Jurkat, Clone E6-1 (cell line): ENCODE measurements around the gene CCR9.
A peak's percentile ranks its signal among the peaks of the same experiment; 100 is the strongest.

ENCODE experiments used
- DNase-seq: peaks from one replicate; pipeline ENCODE4 v3.0.0-alpha.2; 2011; ENCODE audit warnings: low read depth, low spot score
- H3K4me3 ChIP-seq: 2 replicates; pipeline ENCODE4 v1.5.1; 2011; ENCODE audit warnings: mild to moderate bottlenecking, low read length, control low read depth, moderate library complexity

CCR9 gene

DNA sequence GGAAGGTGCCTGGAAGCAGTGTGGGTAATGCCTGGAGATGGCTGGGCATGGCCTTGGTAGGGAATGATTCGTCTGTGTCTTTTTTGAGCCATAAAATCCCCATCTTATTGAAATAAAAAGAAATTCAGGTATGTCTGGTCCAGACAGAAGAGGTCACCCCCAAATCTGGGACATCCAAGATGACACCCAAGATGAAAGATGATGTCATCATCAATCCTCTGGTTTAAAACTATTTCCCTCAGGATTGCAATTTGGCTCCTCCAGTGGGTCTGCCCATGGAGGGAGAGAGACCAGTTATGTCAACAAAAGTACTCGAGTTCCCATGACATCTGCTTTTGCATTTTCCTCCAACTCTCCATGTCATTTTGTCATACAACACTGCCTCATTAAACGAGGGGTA, 16.7 kb upstream of the CCR9 start:
- no peak overlapping the region for H3K4me3 ChIP-seq
- DNase-seq = no peak

DNA sequence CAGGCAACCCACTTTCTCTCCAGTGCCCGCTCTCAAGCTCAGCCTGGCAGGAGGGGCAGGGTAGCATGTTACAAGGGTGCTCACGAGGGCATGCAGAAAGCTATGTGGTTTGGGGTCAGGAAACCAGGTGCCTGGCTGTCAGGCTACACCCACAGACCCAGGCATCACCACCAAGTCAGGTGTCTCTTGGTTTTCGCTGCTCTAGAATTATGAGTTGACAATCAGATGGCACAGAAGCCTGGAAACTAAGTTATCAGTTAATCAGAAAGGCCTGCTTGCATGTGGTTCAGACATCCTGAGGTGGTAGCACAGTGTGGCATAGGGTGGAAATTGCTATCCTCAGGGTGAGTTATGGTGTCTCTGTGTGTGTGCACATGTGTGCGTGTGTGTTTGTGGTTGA, 16.2 kb upstream of the CCR9 start:
- DNase-seq = peak; percentile 100
- no peak overlapping the region for H3K4me3 ChIP-seq

DNA sequence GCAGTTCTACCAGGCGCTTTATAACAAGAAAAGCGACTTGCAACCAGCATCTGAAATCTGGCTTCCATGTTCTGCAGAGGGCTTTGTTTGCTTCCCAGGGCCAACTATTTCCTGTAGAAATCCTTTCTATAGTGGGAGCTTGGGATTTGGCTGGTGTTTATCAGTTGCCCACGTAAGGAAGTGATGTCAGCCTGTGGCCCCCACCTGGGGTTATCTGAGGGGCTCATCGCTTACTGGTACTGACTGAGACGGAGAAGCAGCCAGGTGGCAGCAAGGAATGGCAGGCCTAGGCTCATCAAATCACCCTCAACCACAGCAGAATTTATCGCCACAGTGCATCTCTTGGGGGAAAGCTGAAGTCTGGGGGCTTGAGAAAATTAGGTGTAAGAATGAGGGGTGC, 14.6 kb upstream of the CCR9 start:
- H3K4me3 ChIP-seq = peak overlapping the region; percentile 11
- DNase-seq = peak; percentile 85

DNA sequence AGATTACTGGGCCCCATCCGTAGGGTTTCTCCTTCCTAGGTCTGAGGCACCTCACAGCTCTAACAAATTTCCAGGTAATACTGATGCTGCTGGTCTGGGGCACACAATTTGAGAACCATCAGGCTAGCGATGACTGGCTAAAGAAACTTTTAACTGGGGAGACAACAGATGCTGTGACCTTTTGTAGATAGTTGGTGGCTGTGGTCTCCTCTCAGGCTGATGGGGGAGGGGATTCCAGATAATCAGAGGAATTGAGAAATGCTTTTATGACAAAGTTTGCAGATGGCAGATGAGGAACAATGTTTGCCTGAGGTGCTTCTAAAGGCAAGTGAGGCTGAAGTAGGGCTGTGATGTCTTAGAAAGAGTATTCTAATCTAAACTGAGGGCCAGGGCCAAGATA, 13.8 kb upstream of the CCR9 start:
- no peak overlapping the region for H3K4me3 ChIP-seq
- peak; percentile 44 for DNase-seq

DNA sequence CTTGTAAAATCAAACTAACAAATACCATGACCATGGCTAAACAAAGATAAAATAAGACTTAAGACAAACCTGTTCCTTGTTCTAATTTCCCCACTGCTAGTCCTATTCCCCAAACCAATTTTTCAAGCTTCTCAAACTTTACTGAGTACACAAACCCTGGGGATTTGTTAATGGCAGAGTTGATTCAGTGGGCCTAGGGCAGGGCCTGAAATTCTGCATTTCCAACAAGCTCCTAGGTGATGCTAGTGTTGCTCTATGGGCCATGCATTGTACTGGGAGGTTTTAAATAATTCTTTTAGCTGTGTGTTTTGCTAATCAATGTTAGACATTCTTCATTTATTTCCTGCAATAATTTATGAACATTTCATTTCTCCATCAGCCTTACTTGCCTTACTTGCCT, 13.3 kb upstream of the CCR9 start:
- H3K4me3 ChIP-seq = no peak overlapping the region
- DNase-seq = no peak

DNA sequence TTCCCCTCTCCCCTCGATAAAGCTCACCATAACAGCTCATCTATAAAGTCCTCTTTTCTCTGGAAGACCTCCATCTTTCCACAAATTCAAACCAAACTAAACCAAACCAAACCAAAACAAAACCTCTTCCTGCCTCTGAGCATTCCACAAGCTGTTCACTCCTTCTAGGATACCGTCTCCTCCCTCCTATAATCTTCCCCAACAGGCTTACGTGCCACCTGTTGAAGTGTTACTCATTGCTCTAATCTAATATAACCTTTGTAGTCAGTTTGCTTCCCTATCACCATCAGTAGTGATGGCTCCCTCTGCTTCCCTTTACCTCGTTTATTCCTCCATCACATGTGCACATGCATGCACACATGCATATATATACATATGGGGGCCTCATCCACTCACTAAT, 12.7 kb upstream of the CCR9 start:
- DNase-seq = no peak
- no peak overlapping the region for H3K4me3 ChIP-seq

DNA sequence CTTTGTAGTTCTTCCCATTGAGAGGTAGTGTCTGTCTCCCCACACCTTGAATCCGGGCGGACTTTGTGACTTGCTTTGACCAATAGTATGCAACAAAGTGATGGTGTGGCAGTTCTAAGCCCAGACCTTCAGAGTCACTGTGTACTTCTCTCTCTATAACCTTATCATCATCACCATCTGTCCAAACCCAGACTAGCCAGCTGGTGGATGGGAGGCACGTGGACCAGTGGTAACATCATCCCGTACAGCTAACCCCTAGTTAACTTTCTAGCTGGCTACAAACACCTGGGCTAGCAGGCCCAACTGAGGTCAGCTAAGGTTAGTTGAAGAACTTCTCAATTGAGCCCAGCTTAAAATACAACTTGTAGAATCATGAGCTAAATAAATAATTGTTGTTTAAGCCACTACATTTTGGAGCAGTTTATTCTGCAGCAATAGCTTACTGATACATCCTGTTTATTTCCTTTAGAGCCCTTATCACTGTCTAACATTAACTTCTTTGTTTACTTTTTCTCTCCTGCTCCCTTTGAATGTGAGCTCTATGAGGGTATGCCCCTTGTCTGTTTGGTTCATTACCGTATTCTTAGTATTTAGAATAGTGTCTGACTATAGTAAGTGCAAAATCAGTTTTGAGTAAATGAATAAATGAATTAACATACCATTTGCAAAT, 11.5 kb upstream of the CCR9 start:
- no peak overlapping the region for H3K4me3 ChIP-seq
- DNase-seq = no peak

DNA sequence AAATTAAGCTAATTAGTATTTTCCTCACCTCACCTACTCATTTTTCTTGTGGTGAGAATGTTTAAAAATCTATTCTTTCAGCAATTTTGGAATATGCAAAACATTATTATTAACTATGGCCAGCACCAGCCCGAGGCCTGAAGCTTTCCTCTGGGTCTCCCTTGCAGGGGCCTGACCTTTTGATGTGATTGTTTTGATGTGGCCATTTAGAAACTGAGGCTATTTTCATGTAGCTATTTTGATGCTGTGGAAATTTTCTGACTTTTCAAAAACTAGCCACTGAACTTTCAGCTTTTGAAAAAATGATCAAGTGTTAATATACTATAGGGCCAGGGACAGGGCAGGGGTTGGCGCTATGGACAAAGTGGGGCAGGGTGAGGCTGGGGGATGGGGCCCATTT, 8.2 kb upstream of the CCR9 start:
- DNase-seq = no peak
- no peak overlapping the region for H3K4me3 ChIP-seq

DNA sequence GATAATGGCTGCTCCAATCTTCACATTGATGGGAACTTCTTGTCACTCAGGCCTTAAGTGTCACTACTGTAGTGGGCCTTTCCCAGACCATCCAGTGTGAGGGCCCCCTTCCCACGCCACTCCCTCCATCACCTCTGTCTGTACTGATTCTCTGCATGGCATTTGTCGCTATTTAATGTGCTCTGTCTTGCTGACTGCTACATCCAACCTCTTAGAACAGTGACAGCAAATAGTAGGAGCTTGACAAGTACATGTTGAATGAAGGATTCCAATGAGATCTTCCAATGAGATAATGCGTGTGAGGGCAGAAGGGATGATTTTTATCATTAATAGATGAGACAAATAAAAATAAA, 5.6 kb upstream of the CCR9 start:
- H3K4me3 ChIP-seq = no peak overlapping the region
- no peak for DNase-seq

DNA sequence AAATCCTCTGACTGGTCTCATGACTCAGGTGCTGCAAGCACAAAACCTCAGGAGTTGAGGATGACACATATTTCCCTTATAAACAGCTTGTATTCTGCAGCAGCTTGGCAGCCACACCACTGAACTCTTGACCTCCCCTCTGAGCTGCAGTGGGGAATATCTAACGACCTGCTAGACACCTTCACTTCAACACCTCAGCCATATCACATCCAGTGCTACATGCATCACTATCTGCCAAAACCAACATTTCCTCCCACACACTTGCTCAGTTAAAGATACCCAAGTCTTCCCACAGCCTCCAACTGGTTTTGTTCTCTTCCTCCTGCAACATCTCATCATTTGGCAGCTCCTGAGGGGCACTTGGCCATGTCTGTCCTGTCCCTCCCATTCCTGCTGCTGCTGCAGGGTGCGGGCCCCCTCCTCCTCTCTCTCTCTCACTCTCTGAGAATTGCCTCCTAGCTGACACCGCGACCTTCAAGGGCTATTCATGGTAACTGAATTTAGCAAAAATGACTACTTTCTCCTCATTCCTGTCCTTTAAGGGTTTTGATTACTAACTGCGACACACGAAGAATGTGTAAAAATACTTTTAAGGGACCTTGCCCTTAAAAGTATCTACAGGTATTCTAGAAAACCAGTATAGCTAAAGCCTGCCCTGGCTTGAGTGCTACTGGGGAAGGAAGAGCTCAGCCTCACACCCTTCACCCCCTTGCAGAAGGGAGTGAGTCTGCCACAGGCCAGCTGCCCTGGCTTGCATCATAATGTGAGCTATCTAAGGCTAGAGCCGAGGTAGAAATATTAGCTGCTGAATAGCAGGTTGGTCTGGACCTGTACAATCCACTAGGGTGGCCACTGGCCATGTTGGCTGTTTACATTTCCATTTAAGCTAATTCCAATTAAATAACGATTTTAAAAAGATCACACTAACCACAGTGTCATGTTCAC, 5.0 kb upstream of the CCR9 start:
- peak; percentile 78 for DNase-seq
- H3K4me3 ChIP-seq = no peak overlapping the region

DNA sequence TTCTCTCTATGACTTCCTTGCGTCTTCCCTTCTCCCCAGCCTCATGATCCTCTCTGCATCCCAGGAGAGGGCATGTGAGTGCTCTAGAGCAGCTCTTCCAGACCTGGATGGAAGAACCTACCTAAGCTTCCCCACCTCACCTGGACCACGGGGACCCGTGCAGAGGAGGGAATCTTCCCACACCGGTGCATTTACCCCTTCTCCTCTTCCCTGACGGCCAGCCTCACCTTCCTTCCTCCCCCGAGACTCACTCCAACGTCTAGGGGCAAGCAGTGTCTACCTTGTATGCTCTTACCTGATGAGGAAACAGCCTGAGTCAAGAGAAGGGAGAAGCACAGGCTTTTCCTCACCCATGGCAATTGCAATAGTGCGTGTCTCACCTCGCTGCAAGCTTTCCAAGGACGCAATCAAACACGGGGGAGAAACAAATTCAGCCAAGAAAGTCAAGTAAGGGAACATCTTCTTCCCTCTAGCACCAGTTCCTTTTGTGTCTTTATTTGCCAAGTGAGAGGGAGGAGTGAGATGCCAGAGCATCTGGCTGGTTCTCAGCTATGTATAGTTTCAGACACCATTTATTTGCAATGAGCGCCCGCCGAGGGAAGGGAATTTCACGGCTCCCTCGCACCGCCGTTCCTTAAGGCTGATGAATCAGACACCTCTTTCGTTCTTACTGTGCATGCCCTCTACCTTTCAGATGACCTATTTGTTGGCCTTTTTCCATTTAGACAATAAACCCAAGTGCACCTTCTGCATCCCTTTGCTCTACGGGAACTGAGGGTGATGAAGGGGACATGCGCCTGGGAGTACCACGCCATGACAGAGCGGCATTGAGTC, 1.8 kb upstream of the CCR9 start:
- no peak overlapping the region for H3K4me3 ChIP-seq
- no peak for DNase-seq

DNA sequence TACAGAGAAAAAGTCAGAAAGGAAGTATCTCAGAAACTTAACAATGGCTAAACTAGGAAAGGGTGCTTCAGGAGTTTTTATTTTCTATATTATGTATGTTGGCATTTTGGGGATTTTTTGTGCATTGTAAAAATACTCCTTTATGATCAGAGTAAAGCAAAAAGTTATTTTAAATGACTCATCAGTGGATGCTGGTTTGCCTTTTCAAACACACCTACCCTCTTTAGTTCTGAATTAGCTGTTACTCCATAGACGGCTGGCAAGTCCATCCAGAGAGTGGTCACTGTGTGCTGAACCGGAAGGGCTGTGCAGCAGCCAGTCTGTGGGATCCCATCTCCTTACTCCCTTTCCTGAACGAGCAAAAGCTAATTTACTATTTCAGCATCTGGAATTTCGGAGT, 942 bp downstream of the CCR9 start:
- no peak for DNase-seq
- H3K4me3 ChIP-seq = no peak overlapping the region

DNA sequence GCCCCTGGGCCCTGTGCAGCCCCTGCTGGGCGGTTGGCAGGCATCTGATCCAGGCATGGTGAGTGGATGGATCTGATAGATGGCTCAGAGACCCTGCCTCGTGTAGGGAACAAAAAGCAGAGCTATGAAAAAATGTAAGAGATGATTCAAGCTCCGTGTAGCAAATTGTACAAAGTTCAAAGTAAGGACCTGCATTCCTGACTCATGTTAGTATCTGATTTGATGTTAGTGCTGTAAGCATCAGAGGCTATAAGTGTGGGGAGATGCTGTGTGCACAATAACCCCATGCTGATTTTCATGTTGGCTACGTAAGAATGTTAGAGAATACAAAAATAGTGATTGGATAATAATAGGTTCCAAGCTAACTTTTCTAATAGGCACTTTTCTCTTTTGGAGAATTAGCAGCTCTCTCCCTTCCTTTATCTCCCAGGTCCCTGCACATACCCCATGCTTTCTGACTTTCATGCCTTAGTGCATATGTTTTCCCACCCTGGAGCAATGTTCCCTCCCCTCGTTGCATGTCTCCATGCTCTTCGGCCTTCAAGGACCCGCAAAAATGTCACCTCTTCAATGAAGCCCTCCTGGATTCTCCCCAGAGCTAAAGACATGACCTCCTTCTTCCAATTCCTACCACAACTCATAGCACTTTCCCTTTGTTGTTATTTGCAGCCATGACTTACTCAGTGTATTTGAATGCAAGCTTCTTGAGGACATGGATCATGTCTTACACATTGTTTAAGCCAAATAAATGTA, 1.6 kb downstream of the CCR9 start:
- no peak for DNase-seq
- H3K4me3 ChIP-seq = no peak overlapping the region

DNA sequence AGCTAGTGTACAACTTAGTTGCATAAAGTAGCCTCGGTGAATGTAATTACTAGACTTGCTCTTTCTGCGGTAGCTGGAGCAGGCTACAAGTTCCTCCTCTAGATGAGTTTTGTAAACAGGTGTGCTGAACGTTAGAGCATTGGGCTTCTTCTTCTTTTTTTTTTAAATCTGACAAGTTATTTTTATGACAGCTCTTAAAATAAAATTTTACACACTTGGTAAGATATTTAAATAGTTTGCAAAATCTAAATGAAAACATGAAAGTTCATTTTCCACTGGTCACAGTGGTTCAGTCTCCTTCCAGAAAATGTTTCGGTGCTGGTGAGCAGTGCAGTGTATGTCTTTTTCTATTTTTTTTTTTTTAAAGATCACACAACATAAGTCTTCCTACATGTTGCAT, 3.0 kb downstream of the CCR9 start:
- no peak overlapping the region for H3K4me3 ChIP-seq
- no peak for DNase-seq

DNA sequence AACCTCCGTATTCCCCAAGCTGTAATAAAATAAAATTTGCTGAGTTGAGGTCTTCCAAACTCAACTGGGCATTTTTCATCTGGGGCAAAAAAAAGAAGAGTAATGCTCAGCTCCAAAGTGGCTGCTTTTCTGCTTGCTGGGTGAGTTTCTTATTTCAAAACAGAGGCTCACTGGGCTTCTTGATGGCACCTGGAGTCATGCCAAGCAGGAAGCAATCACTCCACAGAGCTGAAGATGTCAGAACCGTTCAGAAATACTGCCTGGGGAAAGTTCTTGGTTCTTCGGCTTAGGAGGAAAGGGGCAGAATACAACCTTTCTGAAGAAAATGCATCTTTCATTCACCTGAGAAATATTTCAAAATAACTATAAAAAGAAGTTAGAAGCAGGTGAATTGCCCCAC, 4.1 kb downstream of the CCR9 start:
- peak; percentile 56 for DNase-seq
- no peak overlapping the region for H3K4me3 ChIP-seq

DNA sequence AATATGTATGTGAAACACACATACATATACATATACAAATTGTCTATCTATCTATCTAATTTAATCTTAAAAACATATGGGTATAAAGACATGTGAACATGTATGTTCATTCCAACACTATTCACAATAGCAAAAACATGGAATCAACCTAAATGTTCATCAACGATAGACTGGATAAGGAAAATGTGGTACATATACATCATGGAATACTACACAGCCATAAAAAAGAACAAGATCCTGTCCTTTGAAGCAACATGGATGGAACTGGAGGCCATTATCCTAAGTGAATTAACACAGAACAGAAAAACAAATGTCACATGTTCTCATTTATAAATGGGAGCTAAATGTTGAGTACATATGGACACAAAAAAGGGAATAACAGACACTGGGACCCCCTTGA, 5.8 kb downstream of the CCR9 start:
- H3K4me3 ChIP-seq = no peak overlapping the region
- no peak for DNase-seq

DNA sequence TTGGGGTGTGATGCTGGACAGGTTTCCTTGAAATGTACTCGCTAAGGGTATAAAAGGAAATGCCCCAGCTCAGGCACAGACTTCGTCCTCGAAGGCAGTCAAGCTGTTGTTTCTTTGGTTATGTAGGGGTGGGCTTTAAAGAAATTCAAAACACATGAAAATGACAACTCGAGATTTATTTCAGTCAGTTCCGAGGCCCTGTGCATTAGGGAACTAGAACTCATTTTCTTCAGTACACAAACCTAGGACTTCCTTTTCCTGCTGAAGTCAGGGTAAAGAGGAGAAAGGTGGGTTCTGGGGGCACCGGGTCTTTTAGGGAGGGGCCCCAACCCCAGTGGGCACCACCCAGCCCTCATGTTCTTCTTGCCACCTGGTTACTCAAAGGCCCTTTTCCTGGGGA, 7.7 kb downstream of the CCR9 start:
- no peak for DNase-seq
- H3K4me3 ChIP-seq = no peak overlapping the region

DNA sequence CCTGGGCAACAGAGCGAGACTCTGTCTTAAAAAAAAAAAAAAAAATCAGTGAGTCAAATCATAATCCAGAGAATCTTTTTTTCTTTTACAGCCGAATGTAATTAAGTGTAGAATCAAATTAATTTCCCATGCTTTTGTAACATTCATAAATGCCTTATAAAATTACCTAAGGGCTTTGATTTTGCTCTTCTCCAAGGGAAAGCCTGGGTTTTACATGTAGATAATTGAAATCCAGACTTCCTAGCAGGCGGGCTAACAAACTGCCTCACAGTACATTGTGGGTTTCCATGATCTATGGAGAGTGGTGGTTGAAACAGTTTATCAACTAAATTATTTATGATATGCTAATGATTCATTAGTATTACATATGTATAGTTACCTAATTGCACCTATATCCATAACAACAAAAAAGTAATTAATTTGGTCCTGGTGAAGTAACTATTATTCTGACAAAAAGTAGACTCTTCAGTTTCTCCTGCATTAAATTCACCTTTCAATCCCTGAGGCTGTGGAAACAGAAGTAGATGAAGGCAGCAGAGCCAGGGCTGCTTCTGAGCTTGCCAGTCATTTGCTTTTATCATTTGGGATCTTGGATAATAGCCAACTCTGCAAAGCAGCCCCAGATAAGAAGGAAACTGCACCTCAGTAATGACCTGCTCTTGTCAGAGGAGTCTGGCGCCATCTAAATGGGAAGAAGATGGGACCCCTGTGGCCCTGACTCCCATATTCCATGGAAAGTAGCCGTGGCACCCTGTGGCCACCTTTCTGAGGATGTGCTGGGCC, 9.5 kb downstream of the CCR9 start:
- no peak for DNase-seq
- no peak overlapping the region for H3K4me3 ChIP-seq

DNA sequence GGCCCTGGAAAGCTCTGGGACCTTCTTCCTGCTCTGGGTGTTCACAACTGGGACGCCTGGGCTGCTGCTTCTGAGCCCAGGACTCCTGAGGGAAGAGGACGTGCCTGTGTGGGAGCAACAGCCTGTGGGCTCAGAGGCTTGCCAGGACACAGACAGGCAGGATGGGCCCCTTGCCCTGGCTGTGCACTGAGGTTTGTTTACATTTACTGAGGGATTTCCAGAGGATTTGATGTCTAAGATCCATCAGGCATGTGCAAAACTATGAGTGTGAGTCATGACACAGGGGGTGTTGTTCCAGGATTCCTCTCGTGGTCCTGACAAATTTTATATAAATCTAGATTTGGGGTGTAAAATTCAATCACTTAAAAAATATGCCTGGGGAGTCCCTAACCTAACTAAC, 10.6 kb downstream of the CCR9 start:
- DNase-seq = no peak
- no peak overlapping the region for H3K4me3 ChIP-seq
